ENCODE measurements around the gene DDX51.
"Not testable (repeated sequence)": the region's sequence is repeated elsewhere in the genome, so short reads cannot be mapped to it uniquely, and the experiment has no call there.

DDX51 gene

DNA sequence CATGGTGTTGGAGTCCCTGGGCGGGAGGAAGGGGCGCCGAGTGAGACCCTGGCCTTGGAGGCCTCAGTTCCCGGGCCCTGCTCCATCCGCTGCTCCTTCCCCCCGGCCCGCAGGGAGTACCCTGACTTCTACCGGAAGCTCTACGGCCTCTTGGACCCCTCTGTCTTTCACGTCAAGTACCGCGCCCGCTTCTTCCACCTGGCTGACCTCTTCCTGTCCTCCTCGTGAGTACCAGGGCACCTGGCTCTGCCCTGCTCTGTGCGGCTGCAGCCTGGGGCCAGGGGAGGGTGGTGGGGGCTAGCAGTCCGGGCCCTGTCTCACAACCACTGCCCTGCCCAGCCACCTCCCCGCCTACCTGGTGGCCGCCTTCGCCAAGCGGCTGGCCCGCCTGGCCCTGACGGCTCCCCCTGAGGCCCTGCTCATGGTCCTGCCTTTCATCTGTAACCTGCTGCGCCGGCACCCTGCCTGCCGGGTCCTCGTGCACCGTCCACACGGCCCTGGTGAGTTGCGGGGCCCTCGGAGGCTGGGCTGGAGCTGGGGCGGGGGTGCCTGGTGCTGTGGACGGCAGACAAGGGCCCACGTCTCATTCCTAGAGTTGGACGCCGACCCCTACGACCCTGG lies 7.1 kb upstream of the DDX51 start:
- no peak for TF ChIP-seq EZH2phosphoT487 (IDR thresholded peaks at IDR 0.05; ENCODE audit: borderline replicate concordance)
- TF ChIP-seq, protein P1, sequence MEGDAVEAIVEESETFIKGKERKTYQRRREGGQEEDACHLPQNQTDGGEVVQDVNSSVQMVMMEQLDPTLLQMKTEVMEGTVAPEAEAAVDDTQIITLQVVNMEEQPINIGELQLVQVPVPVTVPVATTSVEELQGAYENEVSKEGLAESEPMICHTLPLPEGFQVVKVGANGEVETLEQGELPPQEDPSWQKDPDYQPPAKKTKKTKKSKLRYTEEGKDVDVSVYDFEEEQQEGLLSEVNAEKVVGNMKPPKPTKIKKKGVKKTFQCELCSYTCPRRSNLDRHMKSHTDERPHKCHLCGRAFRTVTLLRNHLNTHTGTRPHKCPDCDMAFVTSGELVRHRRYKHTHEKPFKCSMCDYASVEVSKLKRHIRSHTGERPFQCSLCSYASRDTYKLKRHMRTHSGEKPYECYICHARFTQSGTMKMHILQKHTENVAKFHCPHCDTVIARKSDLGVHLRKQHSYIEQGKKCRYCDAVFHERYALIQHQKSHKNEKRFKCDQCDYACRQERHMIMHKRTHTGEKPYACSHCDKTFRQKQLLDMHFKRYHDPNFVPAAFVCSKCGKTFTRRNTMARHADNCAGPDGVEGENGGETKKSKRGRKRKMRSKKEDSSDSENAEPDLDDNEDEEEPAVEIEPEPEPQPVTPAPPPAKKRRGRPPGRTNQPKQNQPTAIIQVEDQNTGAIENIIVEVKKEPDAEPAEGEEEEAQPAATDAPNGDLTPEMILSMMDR (conservative IDR thresholded peaks at IDR 0.05; ENCODE audit: low read length): no peak

GRCh38 chr12:132150780-132151144 lies 6.6 kb upstream of the DDX51 start:
- H3K36me3 ChIP-seq (ENCODE audit: insufficient read depth, low read length): peaks cover 6% of the 10 kb centered on the region; the same call in 1 of the 2 replicates
- H3K9ac ChIP-seq (ENCODE audit: low read depth, low read length, poor library complexity, severe bottlenecking): no peak overlapping the region
- H3K79me2 ChIP-seq (ENCODE audit: insufficient read depth, low read length): peaks cover 14% of the 10 kb centered on the region; the same call in 1 of the 2 replicates
- no peaks in the 10 kb centered on the region for H3K9me2 ChIP-seq (replicated peaks; ENCODE audit: low read depth, low read length)
- no peaks in the 10 kb centered on the region for H4K20me1 ChIP-seq (ENCODE audit: insufficient read depth, low read length, poor library complexity, severe bottlenecking)
- no peak overlapping the region for H3K4me3 ChIP-seq (ENCODE audit: low read length, poor library complexity, severe bottlenecking)
- TF ChIP-seq, protein P1 (conservative IDR thresholded peaks at IDR 0.05; ENCODE audit: low read length): no peak
- TF ChIP-seq EZH2phosphoT487 (IDR thresholded peaks at IDR 0.05; ENCODE audit: borderline replicate concordance): no peak
- peaks cover 7% of the 10 kb centered on the region for H3K4me1 ChIP-seq (ENCODE audit: insufficient read depth, low read length, poor library complexity, severe bottlenecking)
- no peak overlapping the region for H2AFZ ChIP-seq (ENCODE audit: low read length)
- no peaks in the 10 kb centered on the region for H3K9me3 ChIP-seq (ENCODE audit: insufficient read depth, low read depth, low read length)
- no peaks in the 10 kb centered on the region for H3F3A ChIP-seq (ENCODE audit: low read depth)
- no peak overlapping the region for H3K4me2 ChIP-seq (ENCODE audit: low read depth, low read length, poor library complexity, severe bottlenecking)
- H3K27me3 ChIP-seq (ENCODE audit: insufficient read depth, low read length, poor library complexity, severe bottlenecking): no peaks in the 10 kb centered on the region

More for the DNA sequence above, 7.1 kb upstream of the DDX51 start:
- Histone ChIP-seq H3K27me3 (ENCODE audit: insufficient read depth, low read length, poor library complexity, severe bottlenecking) (no peaks in the 10 kb centered on the region), H3K4me2 (ENCODE audit: low read depth, low read length, poor library complexity, severe bottlenecking) (no peak overlapping the region), H3K9ac (ENCODE audit: low read depth, low read length, poor library complexity, severe bottlenecking) (no peak overlapping the region), H3K79me2 (ENCODE audit: insufficient read depth, low read length) (peaks cover 11% of the 10 kb centered on the region; the same call in 1 of the 2 replicates), H4K20me1 (ENCODE audit: insufficient read depth, low read length, poor library complexity, severe bottlenecking) (no peaks in the 10 kb centered on the region), H3F3A (ENCODE audit: low read depth) (0 out of 2 replicates have a peak, but pooled peaks cover 1% of the 10 kb centered on the region), H3K9me2 (replicated peaks; ENCODE audit: low read depth, low read length) (no peaks in the 10 kb centered on the region), H3K9me3 (ENCODE audit: insufficient read depth, low read depth, low read length) (no peaks in the 10 kb centered on the region), H3K36me3 (ENCODE audit: insufficient read depth, low read length) (peaks cover 6% of the 10 kb centered on the region; the same call in 1 of the 2 replicates), H2AFZ (ENCODE audit: low read length) (no peak overlapping the region), H3K4me1 (ENCODE audit: insufficient read depth, low read length, poor library complexity, severe bottlenecking) (peaks cover 3% of the 10 kb centered on the region), H3K4me3 (ENCODE audit: low read length, poor library complexity, severe bottlenecking) (no peak overlapping the region)

GRCh38 chr12:132149526-132149925 lies 5.4 kb upstream of the DDX51 start:
- H3K4me2 ChIP-seq (ENCODE audit: low read depth, low read length, poor library complexity, severe bottlenecking); H3K27me3 ChIP-seq (ENCODE audit: insufficient read depth, low read length, poor library complexity, severe bottlenecking); H3K36me3 ChIP-seq (ENCODE audit: insufficient read depth, low read length); H2AFZ ChIP-seq (ENCODE audit: low read length); H3K9ac ChIP-seq (ENCODE audit: low read depth, low read length, poor library complexity, severe bottlenecking); H4K20me1 ChIP-seq (ENCODE audit: insufficient read depth, low read length, poor library complexity, severe bottlenecking); H3K9me3 ChIP-seq (ENCODE audit: insufficient read depth, low read depth, low read length); H3K9me2 ChIP-seq (replicated peaks; ENCODE audit: low read depth, low read length); H3F3A ChIP-seq (ENCODE audit: low read depth); H3K4me3 ChIP-seq (ENCODE audit: low read length, poor library complexity, severe bottlenecking): not testable (repeated sequence)
- H3K4me1 ChIP-seq (ENCODE audit: insufficient read depth, low read length, poor library complexity, severe bottlenecking): peaks cover 15% of the 10 kb centered on the region
- peaks cover 26% of the 10 kb centered on the region for H3K79me2 ChIP-seq (ENCODE audit: insufficient read depth, low read length)
